GM21381 (cell line): ENCODE results near the gene CD79A.

Experiments used
- ATAC-seq: cut with Tn5 transposase; IDR thresholded peaks from one replicate; pipeline ENCODE4 v1.9.1; 2021; ENCODE audit warnings: mild to moderate bottlenecking, moderate library complexity; ENCODE audit not compliant: unreplicated experiment

CD79A gene

GRCh38 chr19:41929536-41930071, 52.5 kb downstream of the CD79A start:
- no peak for ATAC-seq

GRCh38 chr19:41930322-41930722, 53.2 kb downstream of the CD79A start:
- no peak for ATAC-seq
